Spleen (tissue), 11 donors: ENCODE measurements around the gene FUT6. TPM values are rescaled to one million over a fixed set of nuclear protein-coding genes. Genes with fewer than 3 reads are reported as not detected.

Source experiments
- DNase-seq: peaks from one replicate; pipeline ENCODE4 v3.0.0-alpha.2; 2020
- H3K27ac ChIP-seq, 8 donors: fragments of 200-600 bp; sonication (generic) in 7 of 8; 1 replicate in 4 of 8; 2 replicates in 4 of 8; pipeline versions ENCODE4 v1.5.0 to v1.8.0; 2016 to 2021; ENCODE audit warnings: inconsistent platforms in 4 of 8, mild to moderate bottlenecking in 4 of 8, moderate library complexity in 1 of 8
- H3K27me3 ChIP-seq, 7 donors: fragments of 200-600 bp; sonication (generic) in 6 of 7; replicated peaks in 1 of 7; 1 replicate in 4 of 7; 2 replicates in 3 of 7; pipeline versions ENCODE4 v1.5.0 to v1.8.0; 2016 to 2021; ENCODE audit warnings: inconsistent platforms in 3 of 7, mild to moderate bottlenecking in 1 of 7
- H3K36me3 ChIP-seq, 6 donors: fragments of 200-600 bp; sonication (generic) in 5 of 6; 1 replicate in 4 of 6; 2 replicates in 2 of 6; pipeline versions ENCODE4 v1.5.0 to v1.8.0; 2016 to 2021; ENCODE audit warnings: inconsistent platforms in 2 of 6
- H3K4me1 ChIP-seq, 6 donors: fragments of 200-600 bp; sonication (generic) in 5 of 6; 1 replicate in 3 of 6; 2 replicates in 3 of 6; pipeline versions ENCODE4 v1.5.0 to v1.8.0; 2016 to 2021; ENCODE audit warnings: inconsistent platforms in 3 of 6
- H3K4me3 ChIP-seq, 8 donors: fragments of 200-600 bp; sonication (generic) in 7 of 8; 1 replicate in 4 of 8; 2 replicates in 4 of 8; pipeline versions ENCODE4 v1.5.0 to v1.8.0; 2016 to 2021; ENCODE audit warnings: inconsistent platforms in 4 of 8, mild to moderate bottlenecking in 4 of 8, moderate library complexity in 2 of 8
- H3K9me3 ChIP-seq, 8 donors: fragments of 200-600 bp; sonication (generic) in 7 of 8; 1 replicate in 4 of 8; 2 replicates in 4 of 8; pipeline versions ENCODE4 v1.5.0 to v1.8.0; 2016 to 2021; ENCODE audit warnings: inconsistent platforms in 4 of 8
- CTCF ChIP-seq, 11 experiments: fragments of 200-600 bp in 7 of 11; fragments of 450-650 bp in 4 of 11; sonication (generic) in 4 of 11; IDR thresholded peaks in 8 of 11; conservative IDR thresholded peaks in 3 of 11; 1 replicate in 7 of 11; 2 replicates in 4 of 11; pipeline versions ENCODE4 v1.4.0 to v1.8.0; 2016 to 2021; ENCODE audit warnings: antibody characterized with exemption in 11 of 11, inconsistent platforms in 4 of 11, mild to moderate bottlenecking in 1 of 11
- POLR2A ChIP-seq, 3 donors: fragments of 450-650 bp; IDR thresholded peaks; one replicate each; pipeline ENCODE4 v1.5.1; 2017; ENCODE audit warnings: antibody characterized with exemption in 3 of 3, mild to moderate bottlenecking in 1 of 3
- POLR2AphosphoS5 ChIP-seq, 3 donors: sonication (generic); formaldehyde crosslinking; IDR thresholded peaks; one replicate each; pipeline ENCODE4 v1.5.1; 2017; ENCODE audit warnings: antibody characterized with exemption in 3 of 3
- WGBS, 5 donors: extraction: QIAGEN DNeasy Blood & Tissue Kit in 3 of 5; methylation state at CpG; one replicate each; pipeline versions ENCODE4 v1.1.5 to v1.1.7; 2013 to 2018; 5-methylcytosine and 5-hydroxymethylcytosine counted together
- intact Hi-C: fragments of 100-400 bp; cut with DNase I; formaldehyde crosslinking; loops from one replicate; pipeline ENCODE4 v1.15.0; 2023; ENCODE audit warnings: low total_unique reads
- polyA plus RNA-seq, 3 donors: library from polyadenylated mRNA; stranded (reverse); fragments of 200-250 nt; gene quantifications; one replicate each; pipeline ENCODE4 v1.2.1, GENCODE V29; 2013
- total RNA-seq, 7 donors: library from RNA; depleted of rRNA in 3 of 7; stranded (reverse); fragments of >200 nt in 3 of 7; fragmentation: NEBNext Ultra II Directional in 4 of 7; extraction: Animal tissue kit (Norgen Biotek cat#: 25700) in 4 of 7; gene quantifications; one replicate each; pipeline versions ENCODE4 v1.1.0 to v1.2.1, GENCODE V29; 2016 to 2021
- donor health status: healthy with polysubstance abuse.
- donor health status: DM: no; HTN: no; CAD: no; lungs with moderate emphysema.
- donor health status: DM: no; HTN: no; CAD: no.
- donor health status: Bipolar disorder and iron deficiency.
- donor health status: healthy.
- donor health status: DM: no; HTN: no; CAD: no.
- donor health status: DM: yes; HTN: yes; CAD: no.

Gene FUT6
- total and polyA plus RNA-seq, 10 donors = 0.06 to 0.44 (median 0.13) TPM; not detected in 5

- WGBS, 5 donors = 46 to 69% (median 53%) methylated on average over 6 of the region's 6 CpGs
- Histone ChIP-seq H3K4me3 (no peak overlapping the region), H3K27ac (no peak overlapping the region), H3K27me3 (peaks cover 0 to 28% (median 0%) of the 10 kb centered on the region in 7 donors), H3K4me1 (no peaks in the 10 kb centered on the region), H3K36me3 (no peaks in the 10 kb centered on the region), H3K9me3 (peaks cover 0 to 4% (median 0%) of the 10 kb centered on the region in 8 donors)
- intact Hi-C loops = no loop called here
- no peak for DNase-seq
- no peak for TF ChIP-seq POLR2AphosphoS5 (IDR thresholded peaks at IDR 0.05)
- TF ChIP-seq POLR2A (IDR thresholded peaks at IDR 0.05) = no peak
- no peak for TF ChIP-seq CTCF (IDR thresholded peaks at IDR 0.05 in 8 of 11, conservative IDR thresholded peaks at IDR 0.05 in 3 of 11)
Observed at GRCh38 chr19:5820785-5821184, 18.7 kb downstream of the FUT6 start.

- DNase-seq = no peak
- Histone ChIP-seq H3K27me3 (peaks cover 0 to 35% (median 0%) of the 10 kb centered on the region in 7 donors), H3K27ac (no peak overlapping the region), H3K36me3 (no peaks in the 10 kb centered on the region), H3K4me1 (no peaks in the 10 kb centered on the region), H3K4me3 (no peak overlapping the region), H3K9me3 (no peaks in the 10 kb centered on the region)
- 85 to 95% (median 88%) methylated on average over 9 to 10 of the region's 10 CpGs for WGBS, 5 donors
- intact Hi-C loops = no loop called here
- TF ChIP-seq POLR2AphosphoS5 (IDR thresholded peaks at IDR 0.05) (no peak), POLR2A (IDR thresholded peaks at IDR 0.05) (no peak), CTCF (IDR thresholded peaks at IDR 0.05 in 8 of 11, conservative IDR thresholded peaks at IDR 0.05 in 3 of 11) (no peak)
Observed at GRCh38 chr19:5818594-5818993, 20.9 kb downstream of the FUT6 start.

GRCh38 chr19:5817218-5817617, 22.3 kb downstream of the FUT6 start:
- peaks cover 0 to 30% (median 0%) of the 10 kb centered on the region in 7 donors for H3K27me3 ChIP-seq
- H3K4me3 ChIP-seq = no peak overlapping the region
- H3K4me1 ChIP-seq = no peaks in the 10 kb centered on the region
- intact Hi-C loops = no loop called here
- WGBS, 5 donors = 90 to 98% (median 95%) methylated on average over 2 of the region's 2 CpGs
- DNase-seq = no peak
- H3K27ac ChIP-seq = no peak overlapping the region
- H3K9me3 ChIP-seq = no peaks in the 10 kb centered on the region
- H3K36me3 ChIP-seq = no peaks in the 10 kb centered on the region
- no peak for TF ChIP-seq POLR2A (IDR thresholded peaks at IDR 0.05)
- TF ChIP-seq POLR2AphosphoS5 (IDR thresholded peaks at IDR 0.05) = no peak
- TF ChIP-seq CTCF (IDR thresholded peaks at IDR 0.05 in 8 of 11, conservative IDR thresholded peaks at IDR 0.05 in 3 of 11) = no peak

GRCh38 chr19:5814852-5815246, 24.7 kb downstream of the FUT6 start:
- Histone ChIP-seq H3K27ac (no peak overlapping the region), H3K4me1 (no peaks in the 10 kb centered on the region), H3K9me3 (no peaks in the 10 kb centered on the region), H3K27me3 (peaks cover 0 to 28% (median 0%) of the 10 kb centered on the region in 7 donors), H3K4me3 (no peak overlapping the region), H3K36me3 (no peaks in the 10 kb centered on the region)
- no peak for TF ChIP-seq POLR2AphosphoS5 (IDR thresholded peaks at IDR 0.05)
- no peak for TF ChIP-seq POLR2A (IDR thresholded peaks at IDR 0.05)
- no peak for TF ChIP-seq CTCF (IDR thresholded peaks at IDR 0.05 in 8 of 11, conservative IDR thresholded peaks at IDR 0.05 in 3 of 11)
- intact Hi-C loops = no loop called here
- 64 to 78% (median 74%) methylated on average over 5 to 11 of the region's 11 CpGs for WGBS, 5 donors
- no peak for DNase-seq
